GF-D8 (cell line): ENCODE measurements around the gene CNTNAP2.

Experiments
- DNase-seq: peaks from one replicate; lab custom pipeline; 2025; lab: John Stamatoyannopoulos, UW

The CNTNAP2 gene

GRCh38 chr7:147485660-147486210 is 1369.1 kb downstream of the CNTNAP2 start:
- no peak for DNase-seq

- DNase-seq: no peak
Observed at GRCh38 chr7:147492606-147493005, 1376.0 kb downstream of the CNTNAP2 start.

DNA sequence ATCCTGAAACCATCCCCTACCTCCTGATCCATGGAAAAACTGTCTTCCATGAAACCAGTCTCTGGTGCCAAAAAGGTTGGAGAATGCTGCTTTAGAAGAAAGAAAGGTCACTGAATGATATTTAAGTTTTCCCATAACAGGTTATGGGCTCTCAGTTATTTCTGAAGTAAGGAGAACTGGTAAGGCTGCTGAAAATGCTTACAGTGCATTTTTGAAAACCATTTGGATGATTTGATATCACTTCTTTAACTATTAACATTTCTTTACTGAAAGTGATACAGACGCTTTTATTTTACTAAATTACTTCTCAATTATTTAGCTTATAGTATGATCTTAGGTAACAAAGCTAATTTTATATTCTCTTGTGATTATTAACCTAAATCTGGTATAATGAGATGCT is 1379.6 kb downstream of the CNTNAP2 start:
- DNase-seq: no peak

GRCh38 chr7:147497246-147497645 is 1380.6 kb downstream of the CNTNAP2 start:
- no peak for DNase-seq

DNA sequence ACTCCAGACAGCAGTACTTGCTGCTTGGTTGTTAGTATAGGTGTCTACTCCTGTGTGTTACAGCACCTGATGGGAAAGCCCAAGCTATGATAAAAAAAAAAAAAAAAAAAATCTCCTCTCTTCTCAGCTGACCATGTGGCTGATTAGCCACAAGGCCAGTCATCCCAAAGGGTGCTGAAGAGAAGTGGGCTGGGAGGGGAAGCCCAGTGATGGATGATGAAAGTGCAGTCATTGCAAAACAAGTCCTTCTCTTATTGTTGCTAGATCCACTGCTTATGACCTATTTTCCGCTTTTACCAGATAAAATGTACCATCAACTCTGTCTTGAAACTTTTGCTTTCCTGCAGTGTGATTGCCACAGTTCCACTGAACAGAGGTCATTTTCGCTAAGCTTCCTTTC is 1381.5 kb downstream of the CNTNAP2 start:
- no peak for DNase-seq

GRCh38 chr7:147509035-147509501 is 1392.5 kb downstream of the CNTNAP2 start:
- no peak for DNase-seq

DNA sequence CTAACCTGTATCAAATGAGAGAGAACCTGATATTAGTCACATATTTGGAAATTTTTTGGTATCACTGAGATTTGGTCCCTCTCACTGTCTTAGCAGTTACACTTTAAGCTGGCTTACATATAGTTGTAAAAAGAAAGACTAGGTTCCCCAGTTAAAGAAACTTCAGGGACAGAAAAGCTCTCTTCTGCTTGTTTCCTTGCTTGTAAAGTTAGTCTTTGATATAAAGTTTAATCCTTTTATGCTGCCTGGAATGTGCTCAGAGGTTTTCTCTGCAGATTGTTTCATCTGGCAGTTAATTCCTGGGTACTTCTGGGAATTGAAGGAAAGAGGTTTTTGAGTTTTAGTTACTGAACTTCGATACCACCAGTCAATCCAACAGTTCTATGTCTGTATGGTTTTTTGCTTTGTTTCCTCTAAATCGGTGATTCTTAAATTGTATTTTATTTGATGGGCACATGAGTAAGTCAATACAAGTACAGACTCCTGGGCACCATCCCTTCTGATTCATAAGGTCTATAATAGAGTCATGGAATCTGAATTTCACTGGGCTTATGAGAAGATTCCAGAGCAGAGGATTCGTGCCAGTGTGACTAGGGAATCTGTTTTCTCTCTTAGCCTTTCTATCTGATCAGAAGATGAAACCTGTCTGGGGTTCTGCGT is 1393.1 kb downstream of the CNTNAP2 start:
- no peak for DNase-seq

DNA sequence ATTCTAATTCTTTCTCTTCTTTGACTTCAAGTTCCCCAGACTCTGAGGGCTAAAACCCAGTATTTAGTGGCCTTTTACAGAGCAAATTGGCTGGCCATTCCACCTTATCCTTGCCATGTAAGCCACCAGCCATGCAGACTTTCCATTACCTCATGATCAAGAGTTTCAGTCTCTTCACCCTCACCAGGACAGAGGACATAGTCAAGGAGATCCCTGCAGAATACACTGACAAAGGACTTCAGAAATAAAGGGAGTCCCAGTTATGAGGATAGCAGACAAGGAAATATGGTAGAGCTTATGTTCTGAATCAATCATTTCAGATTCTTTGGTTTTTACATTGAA is 1393.6 kb downstream of the CNTNAP2 start:
- no peak for DNase-seq

DNA sequence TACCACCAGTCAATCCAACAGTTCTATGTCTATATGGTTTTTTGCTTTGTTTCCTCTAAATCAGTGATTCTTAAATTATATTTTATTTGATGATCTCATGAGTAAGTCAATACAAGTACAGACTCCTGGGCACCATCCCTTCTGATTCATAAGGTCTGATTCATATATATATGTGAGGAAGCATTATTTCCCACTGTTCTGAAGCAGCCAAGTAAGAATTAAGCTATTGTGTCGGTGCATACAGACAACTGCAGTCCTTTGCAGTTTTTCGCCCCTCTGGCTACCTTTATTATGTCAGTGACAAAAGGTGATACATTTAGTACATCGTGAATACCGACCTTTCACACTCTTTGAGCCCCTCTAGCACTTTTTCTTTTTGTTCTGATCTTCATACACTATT is 1394.3 kb downstream of the CNTNAP2 start:
- no peak for DNase-seq

DNA sequence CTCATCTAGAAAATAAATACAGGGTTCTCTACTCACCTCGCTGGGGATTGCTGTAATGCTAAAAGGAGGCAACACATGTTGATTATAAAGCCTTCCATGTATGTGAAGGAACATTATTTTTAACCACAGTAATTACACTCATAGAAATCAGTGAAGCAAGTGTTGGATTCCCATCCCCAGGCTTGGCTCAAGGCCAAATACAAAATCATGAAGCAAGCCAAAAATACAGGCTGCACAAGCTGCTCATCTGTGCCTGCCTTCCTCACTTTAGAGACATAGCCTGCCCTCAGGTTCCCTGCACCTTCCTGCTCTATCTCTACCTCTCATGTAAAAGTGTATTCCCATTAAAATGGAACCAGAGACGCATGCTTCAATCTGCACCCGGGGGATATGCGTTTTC is 1396.8 kb downstream of the CNTNAP2 start:
- DNase-seq: no peak

GRCh38 chr7:147516391-147516790 is 1399.8 kb downstream of the CNTNAP2 start:
- DNase-seq: no peak

DNA sequence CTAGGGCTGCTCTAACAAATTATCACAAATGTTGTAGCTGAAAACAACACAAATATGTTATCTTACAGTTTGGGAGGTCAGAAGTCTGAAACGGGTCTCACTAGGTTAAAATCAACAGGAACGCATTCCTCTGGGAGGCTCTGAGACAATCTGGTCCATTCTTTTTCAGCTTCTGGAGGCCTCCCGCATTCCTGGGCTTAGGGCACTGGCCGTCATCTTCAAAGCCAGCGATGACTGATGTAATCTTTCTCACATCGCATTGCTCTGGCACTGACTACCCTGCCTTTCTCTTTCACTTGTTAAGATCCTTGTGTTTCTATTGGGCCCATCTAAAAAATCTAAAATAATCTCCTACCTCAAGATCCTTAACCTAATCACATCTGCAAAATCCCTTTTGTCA is 1402.5 kb downstream of the CNTNAP2 start:
- no peak for DNase-seq

- DNase-seq: no peak
Observed at GRCh38 chr7:147523056-147523455, 1406.5 kb downstream of the CNTNAP2 start.

DNA sequence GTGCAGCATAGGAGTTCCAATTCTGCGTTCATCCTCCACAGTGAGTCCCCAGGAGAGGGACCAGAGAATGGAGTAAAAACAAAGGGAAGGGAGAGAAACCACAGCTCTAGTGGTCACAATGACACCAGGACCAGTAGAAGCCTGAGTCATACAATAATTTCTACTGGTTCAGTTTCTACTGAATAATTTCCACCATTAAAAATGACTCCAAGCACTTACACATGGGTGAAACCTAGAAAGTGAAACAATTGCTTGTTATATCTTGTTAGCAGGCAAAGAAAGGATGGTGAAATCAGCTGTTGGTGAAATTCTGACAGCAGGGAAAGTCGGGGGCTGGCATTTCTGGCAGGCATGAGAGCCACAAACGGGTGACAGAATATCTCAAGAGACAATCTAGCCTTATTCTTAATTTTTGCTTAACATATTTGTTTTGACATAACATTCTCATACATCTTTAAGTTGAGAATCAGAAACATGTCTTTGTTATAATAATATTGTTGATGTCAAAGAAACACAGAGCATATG is 1408.2 kb downstream of the CNTNAP2 start:
- no peak for DNase-seq

DNA sequence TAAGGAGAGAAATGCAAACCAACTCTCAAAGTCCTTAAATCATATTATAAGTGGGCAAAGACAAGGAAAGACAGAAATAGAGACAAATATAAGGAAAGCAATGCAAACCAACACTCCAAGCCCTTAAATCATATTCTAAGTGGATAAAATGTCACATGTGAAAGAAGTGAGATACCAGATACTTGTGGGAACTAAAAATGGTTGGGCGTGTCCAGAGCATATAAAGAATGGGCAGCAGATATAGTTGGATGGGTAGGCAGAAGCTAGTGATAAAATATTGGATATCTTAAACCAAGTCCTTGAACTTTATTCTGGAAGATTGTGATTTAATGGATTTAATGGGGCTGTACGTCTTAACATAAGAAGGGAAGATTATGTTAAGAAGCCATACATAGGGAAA is 1408.7 kb downstream of the CNTNAP2 start:
- no peak for DNase-seq

- DNase-seq: no peak
Observed at GRCh38 chr7:147535701-147536111, 1419.1 kb downstream of the CNTNAP2 start.

DNA sequence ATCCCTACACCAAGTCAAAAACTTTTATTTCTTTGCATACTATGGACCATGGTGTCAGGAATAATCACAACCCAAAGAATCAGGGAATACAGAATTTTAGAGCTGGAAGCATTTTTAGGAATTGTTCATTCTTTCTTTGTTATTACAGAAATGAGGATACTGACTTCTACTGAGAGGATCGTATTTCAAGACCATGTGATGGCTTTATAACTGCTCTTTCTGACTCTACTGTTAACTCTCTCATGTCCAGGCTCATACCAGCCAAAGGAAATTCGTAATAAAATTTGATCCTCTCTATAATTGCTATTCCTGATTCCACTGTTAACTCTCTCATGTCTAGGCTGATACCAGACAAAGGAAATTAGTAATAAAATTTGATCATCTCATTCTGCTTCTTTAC is 1423.1 kb downstream of the CNTNAP2 start:
- DNase-seq: no peak

- no peak for DNase-seq
Observed at GRCh38 chr7:147540743-147541142, 1424.1 kb downstream of the CNTNAP2 start.

DNA sequence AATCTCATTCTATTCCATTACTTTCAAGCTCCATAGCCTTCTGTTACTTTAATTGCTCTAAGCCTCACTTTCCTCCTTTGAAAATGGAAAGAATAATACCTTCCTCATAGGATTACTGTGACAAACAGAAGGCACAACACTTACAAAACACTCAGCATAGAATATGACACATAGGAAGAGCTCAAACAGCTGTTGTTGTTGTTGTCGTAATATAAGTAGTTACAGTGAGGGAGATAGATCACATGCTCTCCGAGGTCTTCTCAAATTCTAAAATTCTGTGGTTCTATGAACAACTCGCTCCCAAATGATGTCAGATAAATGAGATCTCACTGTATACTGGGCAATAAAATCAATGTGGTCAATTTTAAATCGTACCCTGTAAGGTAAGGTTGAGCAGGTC is 1424.7 kb downstream of the CNTNAP2 start:
- DNase-seq: no peak

- DNase-seq: no peak
Observed at GRCh38 chr7:147547252-147547897, 1430.8 kb downstream of the CNTNAP2 start.

GRCh38 chr7:147556317-147556716 is 1439.7 kb downstream of the CNTNAP2 start:
- no peak for DNase-seq

- DNase-seq: no peak
Observed at GRCh38 chr7:147563669-147564068, 1447.1 kb downstream of the CNTNAP2 start.

DNA sequence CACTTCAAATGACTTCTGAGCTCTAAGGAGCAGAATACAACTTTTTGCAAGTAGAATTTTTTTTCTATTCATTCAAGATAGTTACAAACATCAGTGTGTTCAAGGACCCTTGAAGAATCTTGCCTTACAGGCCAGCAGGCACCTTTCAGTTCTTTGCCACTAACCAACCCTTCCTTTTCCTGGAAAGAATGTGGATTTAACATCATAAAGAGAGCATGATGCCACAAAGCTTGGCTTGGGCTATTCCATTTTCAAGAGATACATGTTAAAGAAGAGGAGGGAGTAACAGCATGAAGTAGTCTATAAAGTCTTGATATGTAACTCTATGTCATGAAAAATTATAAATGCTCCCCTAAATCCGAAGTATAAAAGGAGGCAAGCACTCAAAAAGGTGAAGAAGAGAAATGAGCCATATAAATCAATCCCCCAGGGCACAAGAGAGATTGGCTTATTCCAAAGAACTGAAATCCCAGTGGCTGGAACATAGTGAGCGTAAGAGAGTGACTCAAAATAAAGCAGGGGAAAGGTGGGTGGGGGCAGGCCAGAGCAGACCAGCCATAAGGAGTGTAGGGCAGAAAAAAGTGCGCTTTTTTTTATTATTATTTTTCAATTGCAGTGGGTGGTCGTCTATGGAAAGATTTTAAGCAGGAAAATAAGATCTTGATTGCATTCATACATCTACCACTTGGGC is 1448.3 kb downstream of the CNTNAP2 start:
- no peak for DNase-seq
